HAP-1 (cell line): Measurements from ENCODE around the gene USP48.
"Not testable (repeated sequence)": the region's sequence is repeated elsewhere in the genome, so short reads cannot be mapped to it uniquely, and the experiment has no call there.

Experiments
- DNase-seq, 2 experiments: peaks; one replicate each; pipeline ENCODE4 v3.0.0-alpha.2; 2016 to 2020; ENCODE audit warnings: low spot score in 2 of 2
- H3K27me3 ChIP-seq: fragments of 250-450 bp; sonication (Bioruptor Pico); 2 replicates; pipeline ENCODE4 v1.5.1; 2020; ENCODE audit warnings: low read depth, mild to moderate bottlenecking, moderate library complexity
- H3K36me3 ChIP-seq: fragments of 250-450 bp; sonication (Bioruptor Pico); replicated peaks from 2 replicates; pipeline ENCODE4 v1.5.1; 2020; ENCODE audit warnings: mild to moderate bottlenecking
- H3K4me1 ChIP-seq: fragments of 250-450 bp; sonication (Bioruptor Pico); 2 replicates; pipeline ENCODE4 v1.5.1; 2020; ENCODE audit warnings: mild to moderate bottlenecking
- H3K4me3 ChIP-seq: fragments of 250-450 bp; sonication (Bioruptor Pico); 2 replicates; pipeline ENCODE4 v1.5.1; 2020; ENCODE audit warnings: mild to moderate bottlenecking, moderate library complexity
- H3K9me3 ChIP-seq: fragments of 250-450 bp; sonication (Bioruptor Pico); 2 replicates; pipeline ENCODE4 v1.5.1; 2020; ENCODE audit warnings: mild to moderate bottlenecking, moderate library complexity
- in situ Hi-C: fragments of 300-500 bp; cut with MboI; formaldehyde crosslinking; loops from 3 replicates; pipeline ENCODE4 v1.14.3; 2020; ENCODE audit warnings: low sequenced_read_pairs, inconsistent platforms, mixed read lengths

USP48 gene

DNA sequence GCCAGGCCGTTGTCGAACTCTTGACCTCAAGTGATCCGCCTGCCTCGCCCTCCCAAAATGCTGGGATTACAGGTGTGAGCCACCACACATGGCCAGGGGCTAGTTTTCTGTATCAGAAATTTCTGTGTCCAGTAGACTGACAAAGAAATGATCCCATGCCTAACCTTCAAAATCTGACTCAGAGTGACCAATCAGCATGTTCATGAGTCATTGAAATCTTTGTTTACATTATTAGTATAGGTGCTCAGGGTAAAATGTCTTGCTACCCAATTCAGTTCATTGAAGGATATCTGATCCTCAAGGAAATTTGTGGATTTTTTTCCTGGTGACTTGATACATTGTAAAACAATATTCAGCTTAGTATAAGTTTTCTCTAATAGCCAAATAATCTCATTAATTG is 18.2 kb upstream of the USP48 start:
- Histone ChIP-seq H3K9me3 (no peaks in the 10 kb centered on the region), H3K4me3 (no peak overlapping the region), H3K4me1 (no peaks in the 10 kb centered on the region), H3K36me3 (no peaks in the 10 kb centered on the region), H3K27me3 (no peaks in the 10 kb centered on the region)
- in situ Hi-C loops: no loop called here
- DNase-seq: no peak

GRCh38 chr1:21799730-21800129 is 16.8 kb upstream of the USP48 start:
- in situ Hi-C loops: no loop called here
- peaks cover 3% of the 10 kb centered on the region; the same call in 1 of the 2 replicates for H3K9me3 ChIP-seq
- no peaks in the 10 kb centered on the region for H3K4me1 ChIP-seq
- H3K4me3 ChIP-seq: no peak overlapping the region
- no peak for DNase-seq
- no peaks in the 10 kb centered on the region for H3K36me3 ChIP-seq
- H3K27me3 ChIP-seq: no peaks in the 10 kb centered on the region

GRCh38 chr1:21795075-21795474 is 12.1 kb upstream of the USP48 start:
- Histone ChIP-seq H3K4me3 (no peak overlapping the region), H3K36me3 (no peaks in the 10 kb centered on the region), H3K27me3 (no peaks in the 10 kb centered on the region), H3K4me1 (no peaks in the 10 kb centered on the region), H3K9me3 (peaks cover 3% of the 10 kb centered on the region; the same call in 1 of the 2 replicates)
- DNase-seq: no peak
- in situ Hi-C loops: no loop called here

DNA sequence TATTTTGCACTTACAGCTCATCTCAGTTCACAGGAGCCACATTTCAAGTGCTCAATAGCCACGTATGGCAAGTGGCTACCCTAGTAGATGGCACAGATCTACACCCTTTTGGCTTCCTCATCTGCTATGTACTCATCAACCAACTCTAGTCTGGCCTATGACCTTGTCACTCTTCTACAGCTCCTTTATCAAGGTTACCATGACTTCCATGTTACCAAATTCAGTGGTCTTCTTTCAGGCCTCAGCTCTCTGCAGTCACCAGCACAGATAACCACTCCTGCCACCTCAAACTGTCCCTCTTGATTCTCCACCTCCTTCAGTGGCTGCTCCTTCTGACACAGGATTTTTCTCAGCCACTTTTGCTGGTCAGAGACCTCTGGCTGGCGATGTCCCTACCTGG is 11.7 kb upstream of the USP48 start:
- Histone ChIP-seq H3K4me3 (no peak overlapping the region), H3K36me3 (no peaks in the 10 kb centered on the region), H3K4me1 (no peaks in the 10 kb centered on the region), H3K9me3 (peaks cover 3% of the 10 kb centered on the region; the same call in 1 of the 2 replicates), H3K27me3 (no peaks in the 10 kb centered on the region)
- no peak for DNase-seq
- in situ Hi-C loops: no loop called here

GRCh38 chr1:21793104-21793503 is 10.2 kb upstream of the USP48 start:
- Histone ChIP-seq H3K27me3 (no peaks in the 10 kb centered on the region), H3K4me1 (no peaks in the 10 kb centered on the region), H3K9me3 (peaks cover 3% of the 10 kb centered on the region; the same call in 1 of the 2 replicates), H3K4me3 (no peak overlapping the region), H3K36me3 (no peaks in the 10 kb centered on the region)
- DNase-seq: no peak
- in situ Hi-C loops: no loop called here

DNA sequence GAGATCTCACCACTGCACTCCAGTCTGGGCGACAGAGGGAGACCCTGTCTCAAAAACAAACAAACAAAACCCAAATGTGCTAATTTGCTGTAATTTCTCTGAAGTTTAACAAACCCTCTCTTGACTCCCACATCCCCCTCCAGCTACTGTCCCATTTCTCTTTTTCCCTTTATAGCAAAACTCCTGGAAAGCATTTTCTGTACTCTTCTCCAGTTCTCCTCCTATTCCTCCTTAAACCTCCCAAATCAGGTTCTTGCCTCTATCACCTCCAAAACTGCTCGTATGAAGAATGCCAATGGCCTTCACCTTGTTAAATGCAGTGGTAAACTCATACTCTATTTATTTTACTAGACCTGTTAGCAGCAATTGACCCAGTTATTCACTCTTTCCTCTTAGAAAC is 3.7 kb upstream of the USP48 start:
- H3K4me1 ChIP-seq: peaks cover 5% of the 10 kb centered on the region; the same call in 1 of the 2 replicates
- no peaks in the 10 kb centered on the region for H3K9me3 ChIP-seq
- DNase-seq: no peak
- in situ Hi-C loops: no loop called here
- no peaks in the 10 kb centered on the region for H3K27me3 ChIP-seq
- H3K4me3 ChIP-seq: no peak overlapping the region
- no peaks in the 10 kb centered on the region for H3K36me3 ChIP-seq

- DNase-seq, H3K27me3 ChIP-seq, H3K9me3 ChIP-seq, H3K4me3 ChIP-seq, H3K36me3 ChIP-seq, H3K4me1 ChIP-seq, in situ Hi-C loops: not testable (repeated sequence)
These were observed 2.8 kb upstream of the USP48 start for GRCh38 chr1:21785764-21786163.

- Histone ChIP-seq H3K27me3 (no peaks in the 10 kb centered on the region), H3K36me3 (no peaks in the 10 kb centered on the region), H3K9me3 (no peaks in the 10 kb centered on the region), H3K4me3 (peak overlapping the region; percentile 85), H3K4me1 (peaks cover 8% of the 10 kb centered on the region; the same call in 1 of the 2 replicates)
- in situ Hi-C loops: no loop called here
- DNase-seq: peak; percentile 97 to 98
These were observed 992 bp upstream of the USP48 start for GRCh38 chr1:21783679-21784603.

DNA sequence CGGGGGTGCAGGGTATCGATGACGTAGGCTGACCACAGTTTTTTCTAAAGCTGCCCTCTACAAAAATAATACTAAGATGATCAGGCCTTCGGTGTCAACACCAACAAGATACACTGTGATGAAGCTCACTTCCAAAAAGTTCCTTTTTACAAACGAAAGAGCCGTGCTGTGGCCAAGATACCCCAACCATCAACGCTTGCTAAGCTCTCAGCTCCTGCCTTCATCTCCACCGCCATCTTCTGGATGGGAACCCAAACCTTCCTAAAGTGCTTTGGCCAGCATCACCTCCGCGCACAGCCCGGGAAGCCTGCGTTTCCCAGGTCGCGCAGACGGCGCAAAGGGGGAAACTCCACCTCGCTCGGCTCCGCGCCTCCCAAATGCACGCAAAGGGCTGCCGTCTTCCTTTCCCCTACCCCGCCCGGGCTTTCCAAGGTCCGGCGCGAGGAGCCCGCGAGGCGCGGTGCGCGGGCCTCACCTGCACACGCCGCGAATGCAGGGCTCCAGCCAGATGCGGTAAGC is 541 bp downstream of the USP48 start:
- peak; percentile 65 to 74 for DNase-seq
- H3K4me1 ChIP-seq: peaks cover 8% of the 10 kb centered on the region; the same call in 1 of the 2 replicates
- in situ Hi-C loops: no loop called here

GRCh38 chr1:21781815-21782348 is 1.1 kb downstream of the USP48 start:
- H3K9me3 ChIP-seq: no peaks in the 10 kb centered on the region
- in situ Hi-C loops: no loop called here
- H3K4me1 ChIP-seq: peaks cover 8% of the 10 kb centered on the region; the same call in 1 of the 2 replicates
- H3K4me3 ChIP-seq: peak overlapping the region; percentile 85
- H3K36me3 ChIP-seq: no peaks in the 10 kb centered on the region
- no peaks in the 10 kb centered on the region for H3K27me3 ChIP-seq
- DNase-seq: peak; percentile 34 to 51

More for the DNA sequence above, 541 bp downstream of the USP48 start:
- Histone ChIP-seq H3K4me3 (peak overlapping the region; percentile 85), H3K27me3 (no peaks in the 10 kb centered on the region), H3K36me3 (no peaks in the 10 kb centered on the region), H3K9me3 (no peaks in the 10 kb centered on the region)

DNA sequence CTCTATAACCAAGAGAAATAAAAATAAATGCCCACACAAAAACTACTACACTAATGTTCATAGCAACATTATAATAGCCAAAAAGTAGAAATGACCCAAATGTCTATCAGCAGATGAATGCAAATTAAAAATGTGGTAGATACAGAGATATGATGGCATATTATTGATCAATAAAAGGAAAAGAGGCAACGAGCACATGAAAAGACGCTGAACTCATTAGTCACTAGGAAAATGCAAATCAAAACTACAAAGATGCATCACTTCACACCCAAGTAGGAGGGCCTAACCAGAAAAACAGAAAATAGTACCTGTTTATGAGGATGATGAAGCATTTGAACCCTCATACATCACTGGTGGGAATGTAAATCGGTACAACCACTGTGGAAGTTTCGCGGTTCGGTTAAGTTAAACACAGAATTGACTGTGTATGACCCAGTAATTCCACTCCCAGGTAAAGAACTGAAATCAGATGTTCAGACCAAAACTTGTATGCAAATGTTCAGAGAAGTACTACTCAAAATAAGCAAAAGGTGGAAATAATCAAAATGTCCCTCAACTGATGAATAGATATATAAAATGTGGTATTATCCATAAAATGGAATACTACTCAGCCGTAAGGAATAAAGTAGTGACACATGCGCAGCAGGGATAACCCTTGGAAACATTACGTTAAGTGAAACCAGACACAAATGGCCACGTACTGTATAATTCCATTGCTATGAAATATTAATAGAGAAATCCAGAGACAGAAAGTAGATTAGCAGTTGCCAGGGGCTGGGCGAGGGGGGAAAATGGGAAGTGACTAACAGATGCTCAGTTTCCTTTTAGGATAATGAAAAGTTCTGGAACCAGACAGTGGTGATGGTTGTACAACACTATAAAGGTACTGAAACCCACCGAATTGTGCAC is 3.1 kb downstream of the USP48 start:
- H3K36me3 ChIP-seq: 0 out of 2 replicates have a peak, but pooled peaks cover 2% of the 10 kb centered on the region
- H3K9me3 ChIP-seq: no peaks in the 10 kb centered on the region
- DNase-seq: no peak
- no peak overlapping the region for H3K4me3 ChIP-seq
- H3K27me3 ChIP-seq: no peaks in the 10 kb centered on the region
- peaks cover 10% of the 10 kb centered on the region; the same call in 1 of the 2 replicates for H3K4me1 ChIP-seq
- in situ Hi-C loops: no loop called here

GRCh38 chr1:21778405-21778727 is 4.6 kb downstream of the USP48 start:
- in situ Hi-C loops: no loop called here

DNA sequence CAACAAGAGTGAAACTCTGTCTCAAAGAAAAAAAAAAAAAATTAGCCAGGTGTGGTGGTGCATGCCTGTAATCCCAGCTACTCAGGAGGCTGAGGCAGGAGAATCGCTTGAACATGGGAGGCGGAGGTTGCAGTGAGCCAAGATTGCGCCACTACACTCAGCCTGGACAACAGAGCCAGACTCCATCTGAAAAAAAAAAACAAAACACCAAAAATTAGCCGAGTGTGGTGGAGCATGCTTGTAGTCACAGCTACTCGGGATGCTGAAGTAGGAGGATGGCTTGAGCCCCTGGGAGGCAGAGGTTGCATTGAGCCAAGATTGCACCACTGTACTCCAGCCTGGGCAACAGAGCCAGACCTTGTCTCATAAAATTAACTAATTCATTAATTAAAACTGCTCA is 6.0 kb downstream of the USP48 start:
- H3K36me3 ChIP-seq, DNase-seq, H3K9me3 ChIP-seq, H3K4me3 ChIP-seq, H3K4me1 ChIP-seq, H3K27me3 ChIP-seq, in situ Hi-C loops: not testable (repeated sequence)

More at GRCh38 chr1:21778405-21778727, 4.6 kb downstream of the USP48 start:
- H3K4me1 ChIP-seq: 0 out of 2 replicates have a peak, but pooled peaks cover 5% of the 10 kb centered on the region
- H3K36me3 ChIP-seq: 0 out of 2 replicates have a peak, but pooled peaks cover 2% of the 10 kb centered on the region
- DNase-seq: no peak
- no peaks in the 10 kb centered on the region for H3K9me3 ChIP-seq
- H3K4me3 ChIP-seq: no peak overlapping the region
- no peaks in the 10 kb centered on the region for H3K27me3 ChIP-seq
